ENCODE measurements around the gene TMEM164. TPM values are rescaled to one million over a fixed set of nuclear protein-coding genes. Genes with fewer than 3 reads are reported as not detected.

Gene TMEM164
- total RNA-seq, result 12.4 and 14.5 TPM in 2 replicates

GRCh38 chrX:110002300-110003166 lies at the start of gene TMEM164:
TSS of gene TMEM164 (plus strand) at chrX:110003114. CDS start at chrX:110003775, 661 bp downstream.

Small RNA genes within 50 kb of the gene (small RNA-seq; reads per million reads assigned to genes)
- not detected for gene MIR3978
- 532 reads per million, percentile 99 among the genes with 10 or more reads in this experiment for gene MIR652
- 1.3 reads per million, percentile 55 among the genes with 10 or more reads in this experiment for gene SNORD96B
